Measurements from ENCODE around the gene SLCO3A1.
A peak's percentile ranks its signal among the peaks of the same experiment; 100 is the strongest.

The SLCO3A1 gene

GRCh38 chr15:92109191-92109873 is 255.8 kb downstream of the SLCO3A1 start:
- DNase-seq, result no peak

GRCh38 chr15:92111291-92111690 is 257.8 kb downstream of the SLCO3A1 start:
- DNase-seq, result no peak

- no peak for DNase-seq
These were observed 258.2 kb downstream of the SLCO3A1 start for GRCh38 chr15:92111751-92112150.

GRCh38 chr15:92112180-92112579 is 258.7 kb downstream of the SLCO3A1 start:
- no peak for DNase-seq

GRCh38 chr15:92112711-92113110 is 259.2 kb downstream of the SLCO3A1 start:
- no peak for DNase-seq

GRCh38 chr15:92113832-92114231 is 260.3 kb downstream of the SLCO3A1 start:
- no peak for DNase-seq

- no peak for DNase-seq
These were observed 262.3 kb downstream of the SLCO3A1 start for GRCh38 chr15:92115834-92116233.

GRCh38 chr15:92116330-92116729 is 262.8 kb downstream of the SLCO3A1 start:
- DNase-seq, result no peak

- no peak for DNase-seq
These were observed 263.8 kb downstream of the SLCO3A1 start for GRCh38 chr15:92117261-92117731.

- no peak for DNase-seq
These were observed 264.8 kb downstream of the SLCO3A1 start for GRCh38 chr15:92118162-92118935.

- no peak for DNase-seq
These were observed 265.4 kb downstream of the SLCO3A1 start for GRCh38 chr15:92118936-92119325.

- DNase-seq, result no peak
These were observed 266.7 kb downstream of the SLCO3A1 start for GRCh38 chr15:92120094-92120795.

- no peak for DNase-seq
These were observed 267.5 kb downstream of the SLCO3A1 start for GRCh38 chr15:92121047-92121446.

- DNase-seq, result no peak
These were observed 268.8 kb downstream of the SLCO3A1 start for GRCh38 chr15:92122259-92122658.

- DNase-seq, result no peak
These were observed 270.6 kb downstream of the SLCO3A1 start for GRCh38 chr15:92123962-92124656.

- DNase-seq, result no peak
These were observed 271.1 kb downstream of the SLCO3A1 start for GRCh38 chr15:92124657-92125010.

- no peak for DNase-seq
These were observed 275.3 kb downstream of the SLCO3A1 start for GRCh38 chr15:92128788-92129187.

GRCh38 chr15:92130244-92130643 is 276.7 kb downstream of the SLCO3A1 start:
- no peak for DNase-seq

GRCh38 chr15:92130906-92131305 is 277.4 kb downstream of the SLCO3A1 start:
- no peak for DNase-seq

- no peak for DNase-seq
These were observed 279.7 kb downstream of the SLCO3A1 start for GRCh38 chr15:92132982-92133755.

- DNase-seq, result no peak
These were observed 287.3 kb downstream of the SLCO3A1 start for GRCh38 chr15:92140796-92141195.

GRCh38 chr15:92141607-92142006 is 288.1 kb downstream of the SLCO3A1 start:
- DNase-seq, result peak in 1 of 3 donors; percentile 13
